NCI-H1436 (cell line): Measurements from ENCODE around the gene DIP2A.

Source experiments
- DNase-seq: peaks from one replicate; lab custom pipeline; 2025; lab: John Stamatoyannopoulos, UW

DIP2A gene

DNA sequence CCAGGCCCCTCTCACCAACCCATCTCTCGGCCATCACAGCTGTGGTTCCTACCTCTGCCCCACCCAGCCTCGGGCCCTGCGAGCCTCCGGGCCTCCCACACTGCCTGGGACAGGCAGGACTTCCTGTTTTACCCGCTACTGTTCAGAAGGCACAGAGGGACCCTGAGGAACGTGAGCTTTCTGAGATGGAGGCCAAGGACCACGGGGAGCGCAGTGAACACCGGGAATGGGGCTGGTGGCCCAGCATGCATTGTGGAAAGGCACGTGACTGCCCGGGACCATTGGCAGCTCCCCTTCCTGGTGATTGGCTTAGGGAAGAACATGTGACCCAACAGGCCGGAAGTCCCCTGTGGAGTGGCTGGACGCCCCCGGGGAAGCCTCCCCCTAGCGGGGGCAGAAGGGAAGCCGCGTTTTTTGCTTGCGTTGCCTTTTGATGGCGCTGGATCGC lies 139.2 kb downstream of the DIP2A start:
- DNase-seq: no peak

GRCh38 chr21:46598581-46599572 lies 140.2 kb downstream of the DIP2A start:
- DNase-seq: no peak

- DNase-seq: no peak
Observed at GRCh38 chr21:46600305-46600704, 141.6 kb downstream of the DIP2A start.

GRCh38 chr21:46600978-46601377 lies 142.3 kb downstream of the DIP2A start:
- no peak for DNase-seq

GRCh38 chr21:46603228-46603627 lies 144.5 kb downstream of the DIP2A start:
- DNase-seq: no peak

DNA sequence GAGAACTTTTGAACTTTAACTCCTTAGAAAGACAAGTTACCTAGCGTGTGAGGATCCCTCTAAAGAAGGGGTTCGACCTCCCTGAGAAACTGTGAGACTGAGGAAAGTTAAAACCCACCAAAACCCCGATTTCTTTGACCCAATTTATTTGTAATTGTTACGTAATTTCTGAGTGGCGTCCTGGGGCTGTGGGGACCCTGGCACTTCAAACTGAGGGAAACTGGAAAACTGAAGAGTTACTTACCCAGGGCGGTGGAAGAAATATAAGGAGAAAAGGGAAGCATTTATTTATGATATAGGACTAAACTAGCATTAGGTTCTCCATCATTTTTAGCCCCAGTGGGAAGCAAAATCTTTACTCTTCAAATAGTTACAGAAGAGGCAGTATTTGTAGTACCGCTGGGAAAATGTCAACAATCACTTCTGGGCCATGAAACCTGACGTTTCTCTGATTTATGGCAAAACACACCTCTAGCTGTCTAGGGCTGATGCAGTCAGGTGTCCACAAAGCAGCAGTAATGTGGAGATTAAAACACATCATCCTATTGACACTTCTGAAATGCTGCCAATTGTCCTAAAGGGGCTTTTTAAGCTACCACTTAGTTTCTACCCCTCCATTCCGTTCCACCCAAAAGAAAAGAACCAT lies 145.8 kb downstream of the DIP2A start:
- no peak for DNase-seq

DNA sequence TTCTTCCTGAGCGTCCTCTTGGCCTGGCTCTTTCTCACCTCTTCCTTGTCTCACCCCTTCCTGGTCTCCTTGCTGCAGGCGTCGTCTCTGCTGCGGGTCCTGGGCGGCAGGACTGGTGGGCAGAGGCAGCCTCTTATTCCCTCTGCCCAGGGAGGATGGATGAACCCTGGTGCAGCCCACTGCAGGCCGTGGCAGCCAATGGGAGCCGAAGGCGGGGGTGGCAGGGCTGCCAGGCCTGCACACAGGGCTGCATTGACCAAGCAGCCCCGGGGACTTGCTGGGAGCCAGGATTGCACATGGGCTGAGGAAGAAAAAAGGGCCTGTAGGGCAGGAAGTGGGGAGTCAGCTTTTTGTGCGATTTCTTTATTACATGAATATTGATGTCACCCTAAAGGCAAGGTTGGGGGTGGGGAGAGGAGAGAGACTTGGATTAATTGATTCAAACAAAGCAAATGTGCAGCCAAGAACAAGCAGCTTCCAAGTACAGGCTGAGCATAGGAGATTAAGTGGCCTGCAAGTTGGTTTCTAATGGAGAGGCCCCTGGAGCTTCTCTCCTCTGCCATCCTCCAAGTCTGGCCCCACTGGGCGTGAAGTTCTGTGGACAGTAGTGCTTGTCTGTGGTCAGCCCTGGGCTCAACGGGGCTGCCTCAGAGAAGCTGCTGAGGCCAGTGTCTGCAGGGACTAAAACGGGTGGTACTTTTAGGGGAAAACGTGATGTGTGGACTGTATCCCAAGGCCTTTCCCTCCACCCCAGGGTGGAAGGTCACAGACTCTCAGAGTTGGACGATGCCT lies 146.5 kb downstream of the DIP2A start, which contains the start of gene S100B:
S100B (minus strand) TSS at position 108 of the 792 bp plus-strand sequence. CDS start 2,667 bp downstream, outside the sequence.
- peak; percentile 2 for DNase-seq

DNA sequence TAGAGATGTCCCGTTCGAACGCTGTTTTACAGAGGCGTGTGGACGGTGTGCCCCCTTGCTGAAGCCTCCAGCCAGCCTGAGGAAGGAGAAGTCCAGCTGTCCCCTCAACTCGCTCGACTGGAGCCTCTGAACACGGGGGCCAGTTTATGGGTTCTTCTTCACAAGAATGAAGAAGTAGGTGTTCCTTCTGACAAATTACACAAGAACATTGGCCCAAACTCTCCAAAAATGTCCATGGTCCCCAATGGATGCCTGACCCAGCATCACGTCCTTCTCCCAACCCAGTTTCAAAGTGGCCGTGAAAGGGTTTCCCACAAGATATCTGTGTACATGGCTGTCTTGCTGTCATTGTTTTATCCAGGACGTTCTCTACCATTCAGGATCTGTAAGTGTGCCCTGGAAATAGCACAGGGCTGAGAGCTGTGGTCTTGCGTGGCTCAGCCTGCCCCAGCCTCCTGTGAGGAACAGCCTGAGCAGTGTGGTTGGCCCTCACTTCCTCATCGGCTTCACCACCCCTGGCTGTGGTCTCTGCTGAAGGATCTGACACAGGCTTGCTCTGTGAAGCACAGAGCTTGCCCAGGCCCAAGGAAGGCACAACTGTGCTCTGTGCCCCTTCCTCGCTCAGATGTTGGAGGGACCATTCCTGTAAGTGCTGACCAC lies 147.2 kb downstream of the DIP2A start:
- DNase-seq: no peak

DNA sequence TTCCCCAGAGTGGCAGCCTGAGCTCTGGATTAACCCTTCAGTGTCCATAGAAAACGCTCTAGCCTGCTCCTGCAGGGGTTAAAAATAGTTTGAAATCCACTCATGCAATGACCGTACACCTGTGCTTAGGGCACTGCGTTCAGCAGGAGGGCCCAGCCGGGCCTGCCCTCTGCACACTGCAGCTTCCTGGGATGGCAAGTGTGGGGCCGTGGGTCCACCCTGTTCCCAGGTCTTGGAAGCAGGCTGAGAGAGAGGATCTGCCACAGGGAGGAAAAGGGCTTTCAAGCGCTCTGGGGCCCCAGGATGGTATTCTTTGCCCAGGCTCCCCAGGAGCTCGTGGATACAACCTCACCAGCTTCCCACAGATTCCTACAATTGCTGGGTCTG lies 147.7 kb downstream of the DIP2A start:
- no peak for DNase-seq

GRCh38 chr21:46607636-46608035 lies 148.9 kb downstream of the DIP2A start:
- no peak for DNase-seq

GRCh38 chr21:46608672-46609111 lies 150.0 kb downstream of the DIP2A start:
- DNase-seq: no peak

- no peak for DNase-seq
Observed at GRCh38 chr21:46610018-46610701, 151.5 kb downstream of the DIP2A start.

- DNase-seq: no peak
Observed at GRCh38 chr21:46613391-46613790, 154.7 kb downstream of the DIP2A start.

DNA sequence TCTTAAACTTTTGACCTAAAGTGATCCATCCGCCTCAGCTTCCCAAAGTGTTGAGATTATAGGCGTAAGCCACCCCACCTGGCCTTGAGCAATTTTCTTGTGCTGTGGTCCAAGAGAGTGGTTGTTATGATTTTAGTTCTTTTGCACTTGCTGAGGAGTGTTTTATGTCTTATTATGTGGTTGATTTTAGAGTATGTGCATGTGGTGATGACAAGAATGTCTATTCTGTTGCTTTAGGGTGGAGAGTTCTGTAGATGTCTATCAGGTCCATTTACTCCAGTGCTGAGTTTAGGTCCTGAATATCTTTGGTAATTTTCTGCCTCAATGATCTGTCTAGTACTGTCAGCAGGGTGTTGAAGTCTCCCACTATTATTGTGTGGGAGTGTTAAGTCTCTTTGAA lies 157.4 kb downstream of the DIP2A start:
- no peak for DNase-seq

GRCh38 chr21:46616656-46617055 lies 158.0 kb downstream of the DIP2A start:
- DNase-seq: no peak

DNA sequence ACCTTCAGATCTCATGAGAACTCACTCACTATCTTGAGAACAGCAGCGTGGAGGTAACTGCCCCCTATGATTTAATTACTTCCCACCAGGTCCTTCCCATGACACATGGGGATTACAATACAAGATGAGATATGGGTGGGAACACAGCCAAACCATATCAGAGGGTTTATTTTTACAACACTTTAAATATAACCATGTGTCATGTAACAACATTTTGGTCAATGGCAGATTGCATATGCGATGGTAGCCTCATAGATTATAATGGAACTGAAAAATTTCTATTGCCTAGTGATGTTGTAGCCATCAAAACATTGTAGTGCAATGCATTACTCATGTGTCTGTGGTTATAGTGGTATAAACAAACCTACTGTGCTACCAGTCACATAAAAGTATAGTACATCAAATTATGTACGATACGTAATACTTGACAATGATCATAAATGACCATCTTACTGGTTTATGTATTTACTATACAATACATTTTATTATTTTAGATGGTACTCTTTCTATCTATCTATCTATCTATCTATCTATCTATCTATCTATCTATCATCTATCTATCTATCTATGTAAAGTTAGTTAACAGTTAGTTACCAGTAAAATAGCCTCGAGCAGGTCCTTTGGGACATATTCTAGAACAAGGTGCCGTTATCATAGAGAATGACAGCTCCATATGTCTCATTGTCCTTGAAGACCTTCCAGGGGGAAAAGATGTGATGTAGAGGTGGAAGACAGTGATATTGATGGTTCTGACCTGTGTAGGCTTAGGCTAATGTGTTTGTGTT lies 158.8 kb downstream of the DIP2A start:
- no peak for DNase-seq

GRCh38 chr21:46618738-46619379 lies 160.2 kb downstream of the DIP2A start:
- no peak for DNase-seq
